Measurements from ENCODE around the gene LHFPL6. TPM values are rescaled to one million over a fixed set of nuclear protein-coding genes. Genes with fewer than 3 reads are reported as not detected.

The LHFPL6 gene
- total RNA-seq, 1 experiment from 2014 or later, result 25.7 TPM

DNA sequence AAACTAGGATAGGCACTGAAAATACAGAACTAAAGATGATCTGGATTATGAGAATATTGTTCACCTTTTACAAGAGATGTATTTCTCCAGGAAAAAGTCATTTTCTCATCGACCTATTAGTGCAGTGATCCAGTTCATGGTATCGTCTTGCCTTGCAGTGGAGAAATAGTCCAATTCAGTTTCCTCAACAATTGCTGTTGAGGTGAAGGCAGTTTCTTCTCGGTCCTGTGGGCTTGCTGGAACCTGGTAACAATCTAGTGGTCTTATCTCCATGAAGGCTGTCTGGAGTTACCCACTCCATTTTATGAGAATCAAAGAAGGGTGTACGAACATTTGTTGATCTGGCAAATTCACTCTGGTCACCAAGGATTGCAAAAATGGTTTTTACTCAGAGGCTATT is 266.8 kb downstream of the LHFPL6 start:
- POLR2A ChIA-PET, result no interaction called here
- in situ Hi-C loops (cut with HindIII; ENCODE audit: low pct_unique_long_range_greater_than_20kb, low sequenced_read_pairs), result no loop called here
- H3K4me3 ChIP-seq (ENCODE audit: low read depth in 2 of 2, low read length in 2 of 2), result no peak overlapping the region
- intact Hi-C loops (cut with micrococcal nuclease; ENCODE audit: unreplicated experiment), result no loop called here
- CTCF ChIA-PET, result no interaction called here
- H3K9me3 ChIP-seq (ENCODE audit: control insufficient read depth, insufficient read depth, low read depth, low read length), result no peaks in the 10 kb centered on the region
- BruUV-seq (replicated peaks), result no TSS peak
- H3K27ac ChIP-seq (ENCODE audit: low read length), result no peak overlapping the region
- DNase-seq (ENCODE audit: low read depth, low spot score) (no peak), ATAC-seq (no peak)
- TF ChIP-seq POLR2AphosphoS5 (IDR thresholded peaks at IDR 0.05; ENCODE audit: low read depth, low read length) (no peak), CTCF (IDR thresholded peaks at IDR 0.05) (no peak), SIN3A (IDR thresholded peaks at IDR 0.05; ENCODE audit: borderline replicate concordance, insufficient read depth, low read depth, low read length) (no peak), TCF7L2 (IDR thresholded peaks at IDR 0.05; ENCODE audit: low read depth, low read length) (no peak), REST (IDR thresholded peaks at IDR 0.05; ENCODE audit: insufficient read depth in 1 of 2, low read depth in 2 of 2, low read length in 1 of 2) (no peak)
- H3K36me3 ChIP-seq (ENCODE audit: control insufficient read depth, insufficient read depth, low read length), result no peaks in the 10 kb centered on the region
- no peaks in the 10 kb centered on the region for H3K27me3 ChIP-seq (ENCODE audit: control insufficient read depth, insufficient read depth, low read length)
- H3K4me1 ChIP-seq (ENCODE audit: control insufficient read depth, insufficient read depth, low read length), result no peaks in the 10 kb centered on the region

DNA sequence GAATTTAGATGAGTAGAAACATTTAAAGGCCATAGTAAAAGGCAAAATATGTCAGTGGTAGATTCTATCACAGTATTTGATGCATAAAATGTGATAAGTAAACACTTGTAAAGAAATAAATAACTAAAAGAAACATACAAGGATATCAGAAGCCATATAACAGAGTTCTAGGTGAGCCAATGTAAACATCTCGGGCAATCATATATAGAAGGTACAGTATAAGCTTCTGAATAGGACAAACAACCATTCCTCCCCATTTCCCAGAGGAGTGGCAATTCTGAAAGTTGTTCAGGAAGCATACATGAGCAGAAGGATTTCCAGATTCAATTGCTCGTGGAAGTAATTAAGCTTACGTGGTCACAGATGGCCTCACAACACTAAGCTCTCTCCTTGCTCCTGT is 267.3 kb downstream of the LHFPL6 start:
- Histone ChIP-seq H3K27ac (ENCODE audit: low read length) (no peak overlapping the region), H3K4me1 (ENCODE audit: control insufficient read depth, insufficient read depth, low read length) (no peaks in the 10 kb centered on the region), H3K4me3 (ENCODE audit: low read depth in 2 of 2, low read length in 2 of 2) (no peak overlapping the region), H3K9me3 (ENCODE audit: control insufficient read depth, insufficient read depth, low read depth, low read length) (no peaks in the 10 kb centered on the region), H3K36me3 (ENCODE audit: control insufficient read depth, insufficient read depth, low read length) (no peaks in the 10 kb centered on the region), H3K27me3 (ENCODE audit: control insufficient read depth, insufficient read depth, low read length) (no peaks in the 10 kb centered on the region)
- BruUV-seq (replicated peaks), result no TSS peak
- TF ChIP-seq REST (IDR thresholded peaks at IDR 0.05; ENCODE audit: insufficient read depth in 1 of 2, low read depth in 2 of 2, low read length in 1 of 2) (no peak), SIN3A (IDR thresholded peaks at IDR 0.05; ENCODE audit: borderline replicate concordance, insufficient read depth, low read depth, low read length) (no peak), POLR2AphosphoS5 (IDR thresholded peaks at IDR 0.05; ENCODE audit: low read depth, low read length) (no peak), TCF7L2 (IDR thresholded peaks at IDR 0.05; ENCODE audit: low read depth, low read length) (no peak), CTCF (IDR thresholded peaks at IDR 0.05) (no peak)
- ChIA-PET POLR2A (no interaction called here), CTCF (no interaction called here)
- intact Hi-C loops (cut with micrococcal nuclease; ENCODE audit: unreplicated experiment) (no loop called here), in situ Hi-C loops (cut with HindIII; ENCODE audit: low pct_unique_long_range_greater_than_20kb, low sequenced_read_pairs) (no loop called here)
- no peak for ATAC-seq
- DNase-seq (ENCODE audit: low read depth, low spot score), result no peak

Data from Panc1 (cell line).